HG02973 (cell line): ENCODE data around the gene FAM53B.

Source experiments
- ATAC-seq: cut with Tn5 transposase; IDR thresholded peaks from one replicate; pipeline ENCODE4 v1.9.1; 2021; ENCODE audit warnings: moderate library complexity; ENCODE audit not compliant: unreplicated experiment

Gene FAM53B

GRCh38 chr10:124650820-124651401, 93.3 kb downstream of the FAM53B start:
- ATAC-seq = no peak

GRCh38 chr10:124650263-124650662, 93.9 kb downstream of the FAM53B start:
- ATAC-seq = no peak

- ATAC-seq = no peak
These were observed 95.0 kb downstream of the FAM53B start for GRCh38 chr10:124649214-124649613.

GRCh38 chr10:124648738-124649137, 95.4 kb downstream of the FAM53B start:
- ATAC-seq = no peak

GRCh38 chr10:124648131-124648475, 96.1 kb downstream of the FAM53B start:
- ATAC-seq = no peak

GRCh38 chr10:124647421-124648130, 96.6 kb downstream of the FAM53B start:
- ATAC-seq = peak; percentile 62

- no peak for ATAC-seq
These were observed 97.5 kb downstream of the FAM53B start for GRCh38 chr10:124646483-124647352.

- no peak for ATAC-seq
These were observed 98.6 kb downstream of the FAM53B start for GRCh38 chr10:124645467-124646095.

- ATAC-seq = no peak
These were observed 99.3 kb downstream of the FAM53B start for GRCh38 chr10:124644771-124645415.

GRCh38 chr10:124644236-124644635, 99.9 kb downstream of the FAM53B start:
- ATAC-seq = no peak

- ATAC-seq = no peak
These were observed 100.7 kb downstream of the FAM53B start for GRCh38 chr10:124643330-124644009.

GRCh38 chr10:124642088-124642710, 102.0 kb downstream of the FAM53B start:
- no peak for ATAC-seq

- ATAC-seq = peak; percentile 36
These were observed 102.7 kb downstream of the FAM53B start for GRCh38 chr10:124641282-124642087.

- peak; percentile 40 for ATAC-seq
These were observed 103.5 kb downstream of the FAM53B start for GRCh38 chr10:124640538-124641231.

- ATAC-seq = no peak
These were observed 104.1 kb downstream of the FAM53B start for GRCh38 chr10:124640056-124640455.

- no peak for ATAC-seq
These were observed 104.5 kb downstream of the FAM53B start for GRCh38 chr10:124639646-124640045.

GRCh38 chr10:124639206-124639605, 105.0 kb downstream of the FAM53B start:
- ATAC-seq = no peak

GRCh38 chr10:124637746-124638145, 106.4 kb downstream of the FAM53B start:
- ATAC-seq = no peak
